Peyer's patch (tissue), 4 donors: Measurements from ENCODE around the gene FAM43A. TPM values are rescaled to one million over a fixed set of nuclear protein-coding genes. Genes with fewer than 3 reads are reported as not detected.

Experiments used
- DNase-seq, 3 donors: peaks; one replicate each; pipeline ENCODE4 v3.0.0-alpha.2; 2017 to 2019
- H3K27ac ChIP-seq, 4 donors: fragments of 200-600 bp; sonication (generic); one replicate each; pipeline ENCODE4 v1.5.1; 2016 to 2019
- H3K27me3 ChIP-seq, 2 donors: fragments of 200-600 bp; sonication (generic); one replicate each; pipeline ENCODE4 v1.5.1; 2019
- H3K36me3 ChIP-seq, 3 donors: fragments of 200-600 bp; sonication (generic); one replicate each; pipeline ENCODE4 v1.5.1; 2016 to 2019
- H3K4me1 ChIP-seq, 4 donors: fragments of 200-600 bp; sonication (generic); one replicate each; pipeline ENCODE4 v1.5.1; 2016 to 2019
- H3K4me3 ChIP-seq, 4 donors: fragments of 200-600 bp; sonication (generic); 1 replicate in 3 of 4; 2 replicates in 1 of 4; pipeline ENCODE4 v1.5.1; 2016 to 2019; ENCODE audit warnings: mild to moderate bottlenecking in 1 of 4
- H3K9me3 ChIP-seq, 4 donors: fragments of 200-600 bp; sonication (generic); one replicate each; pipeline ENCODE4 v1.5.1; 2016 to 2019; ENCODE audit warnings: mild to moderate bottlenecking in 1 of 4
- CTCF ChIP-seq, 6 experiments: fragments of 450-650 bp in 4 of 6; fragments of 200-600 bp in 2 of 6; sonication (generic) in 1 of 6; IDR thresholded peaks; one replicate each; pipeline ENCODE4 v1.5.1; 2017 to 2019; ENCODE audit warnings: antibody characterized with exemption in 6 of 6, mild to moderate bottlenecking in 3 of 6, moderate library complexity in 1 of 6
- POLR2A ChIP-seq, 2 donors: fragments of 450-650 bp; IDR thresholded peaks; one replicate each; pipeline ENCODE4 v1.5.1; 2017; ENCODE audit warnings: antibody characterized with exemption in 2 of 2, mild to moderate bottlenecking in 2 of 2, moderate library complexity in 2 of 2
- total RNA-seq, 4 donors: library from RNA; depleted of rRNA; stranded (reverse); fragments of >200 nt; gene quantifications; one replicate each; pipeline ENCODE4 v1.1.0, GENCODE V29; 2016

FAM43A gene
- total RNA-seq, 4 donors from 2014 or later: 4.1 to 27.5 (median 8.9) TPM

DNA sequence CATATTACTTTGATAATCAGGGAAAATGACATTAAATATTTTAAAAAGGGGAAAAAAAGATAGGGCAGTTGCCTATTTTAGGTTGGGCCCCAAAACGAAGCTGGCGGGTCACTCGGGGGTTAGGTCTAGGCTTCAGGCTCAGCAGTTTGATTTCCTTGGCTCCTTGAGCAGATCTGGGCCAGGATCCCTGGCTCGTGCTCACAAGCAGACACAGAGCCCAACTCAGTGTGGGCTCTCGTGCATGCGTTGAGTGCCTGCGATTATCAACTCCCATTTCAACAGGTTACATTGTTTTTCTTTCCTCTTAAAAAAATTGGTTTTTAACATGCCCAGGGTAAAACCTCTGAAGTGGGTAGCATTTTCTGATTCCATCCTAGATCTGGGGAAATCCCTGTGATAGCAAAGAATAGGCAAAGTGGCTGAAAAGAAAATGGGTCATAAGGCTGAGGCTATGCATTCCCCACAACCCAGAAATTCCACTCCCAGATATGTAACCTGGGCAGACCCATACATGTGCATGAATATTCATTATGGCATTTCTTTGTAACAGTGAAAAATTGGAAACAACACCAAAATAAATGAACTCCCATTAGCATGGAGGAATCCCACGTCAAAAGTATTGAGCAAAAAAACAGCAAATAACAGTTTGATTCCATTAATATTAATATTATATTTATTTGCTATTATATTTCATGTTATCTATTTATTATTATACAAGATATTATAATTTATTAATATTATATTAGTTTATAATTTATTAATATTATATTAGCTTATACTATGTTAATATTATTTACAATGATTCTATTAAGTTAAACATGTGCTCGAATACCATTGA lies 27.8 kb downstream of the FAM43A start:
- TF ChIP-seq CTCF (IDR thresholded peaks at IDR 0.05) (no peak), POLR2A (IDR thresholded peaks at IDR 0.05) (no peak)
- no peak for DNase-seq
- H3K4me1 ChIP-seq: no peaks in the 10 kb centered on the region
- H3K4me3 ChIP-seq: no peak overlapping the region
- H3K9me3 ChIP-seq: no peaks in the 10 kb centered on the region
- H3K36me3 ChIP-seq: no peaks in the 10 kb centered on the region
- H3K27ac ChIP-seq: no peak overlapping the region
- H3K27me3 ChIP-seq: no peaks in the 10 kb centered on the region

- no peak for TF ChIP-seq POLR2A (IDR thresholded peaks at IDR 0.05)
- no peak for TF ChIP-seq CTCF (IDR thresholded peaks at IDR 0.05)
- no peaks in the 10 kb centered on the region for H3K9me3 ChIP-seq
Measured at GRCh38 chr3:194714137-194714455, 28.4 kb downstream of the FAM43A start.

DNA sequence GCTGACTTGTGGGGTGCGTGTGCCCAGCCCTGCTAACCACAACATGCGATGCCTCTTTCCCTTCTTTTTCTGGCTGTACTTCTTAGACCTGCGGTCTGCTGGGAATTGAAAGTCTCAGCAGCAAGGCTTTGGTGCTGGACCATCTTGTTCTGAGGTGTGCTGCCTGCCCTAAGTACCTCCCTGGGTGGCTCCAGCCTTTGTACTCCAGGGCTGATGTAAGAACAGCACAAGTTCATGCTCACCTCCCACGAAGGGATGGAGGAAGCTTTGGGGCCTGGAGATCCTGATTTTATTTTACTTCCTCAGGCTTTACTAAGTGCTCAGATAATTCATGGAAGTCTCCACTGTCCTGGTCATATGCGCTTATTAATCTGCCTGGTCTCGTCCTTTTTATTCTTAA lies 28.9 kb downstream of the FAM43A start:
- Histone ChIP-seq H3K4me3 (no peak overlapping the region), H3K9me3 (no peaks in the 10 kb centered on the region), H3K27me3 (no peaks in the 10 kb centered on the region), H3K27ac (no peak overlapping the region), H3K36me3 (no peaks in the 10 kb centered on the region), H3K4me1 (no peaks in the 10 kb centered on the region)
- DNase-seq: no peak
- no peak for TF ChIP-seq POLR2A (IDR thresholded peaks at IDR 0.05)
- TF ChIP-seq CTCF (IDR thresholded peaks at IDR 0.05): no peak

More at GRCh38 chr3:194714137-194714455, 28.4 kb downstream of the FAM43A start:
- Histone ChIP-seq H3K4me3 (no peak overlapping the region), H3K36me3 (no peaks in the 10 kb centered on the region), H3K27me3 (no peaks in the 10 kb centered on the region), H3K27ac (no peak overlapping the region), H3K4me1 (no peaks in the 10 kb centered on the region)
- DNase-seq: no peak

DNA sequence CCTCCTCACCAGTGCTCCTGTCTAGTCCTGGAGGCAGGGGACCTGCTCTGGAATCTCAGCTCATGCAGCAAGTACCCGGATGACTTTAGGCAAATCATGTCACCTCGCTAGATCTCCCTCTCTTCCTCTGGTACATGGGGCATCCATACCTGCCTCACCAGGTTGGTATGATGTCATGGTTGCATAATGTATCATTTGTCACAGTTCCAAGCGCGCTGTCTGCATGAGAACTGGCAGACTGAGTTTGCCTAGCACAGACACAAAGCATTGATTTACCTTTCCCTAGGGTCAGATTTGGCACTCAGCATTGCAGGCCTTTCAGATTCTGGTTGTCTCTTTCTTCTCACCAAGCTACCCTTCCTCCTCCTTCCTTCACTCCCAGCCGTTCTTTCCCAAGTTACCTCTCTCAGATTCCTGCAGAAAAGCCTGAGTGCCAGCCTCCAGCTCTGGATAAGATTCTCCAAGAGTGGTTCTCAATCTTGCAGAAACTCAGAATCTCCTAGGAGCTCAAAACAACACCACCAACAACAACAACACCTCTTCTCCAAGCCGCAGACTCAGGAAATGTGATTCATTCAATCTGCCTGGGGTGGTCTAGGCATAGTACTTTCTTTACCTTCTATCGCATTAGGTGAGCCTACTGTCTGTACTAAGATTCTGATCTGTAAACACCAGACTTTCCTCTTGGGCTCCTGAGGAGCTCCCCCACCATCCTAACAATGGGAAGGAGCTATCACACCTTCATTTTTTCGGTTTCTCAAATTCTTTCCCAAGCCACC lies 29.5 kb downstream of the FAM43A start:
- Histone ChIP-seq H3K4me1 (no peaks in the 10 kb centered on the region), H3K9me3 (no peaks in the 10 kb centered on the region), H3K36me3 (no peaks in the 10 kb centered on the region), H3K4me3 (no peak overlapping the region), H3K27me3 (no peaks in the 10 kb centered on the region), H3K27ac (no peak overlapping the region)
- no peak for DNase-seq
- TF ChIP-seq CTCF (IDR thresholded peaks at IDR 0.05) (no peak), POLR2A (IDR thresholded peaks at IDR 0.05) (no peak)

- no peak for TF ChIP-seq CTCF (IDR thresholded peaks at IDR 0.05)
- TF ChIP-seq POLR2A (IDR thresholded peaks at IDR 0.05): no peak
- Histone ChIP-seq H3K27me3 (no peaks in the 10 kb centered on the region), H3K36me3 (no peaks in the 10 kb centered on the region), H3K27ac (no peak overlapping the region), H3K4me3 (no peak overlapping the region), H3K4me1 (no peaks in the 10 kb centered on the region), H3K9me3 (no peaks in the 10 kb centered on the region)
- no peak for DNase-seq
Measured at GRCh38 chr3:194718079-194718478, 32.4 kb downstream of the FAM43A start.
